IPS DF 4.7 (cell line): Measurements from ENCODE around the gene SETD5.

Source experiments
- DNase-seq: peaks from one replicate; pipeline ENCODE4 v3.0.0-alpha.2; 2013; ENCODE audit warnings: low spot score; ENCODE audit errors: extremely low read depth

The SETD5 gene

GRCh38 chr3:9397332-9397905 is at the start of gene SETD5:
Gene SETD5 (plus strand): TSS chr3:9397615. CDS start chr3:9428939, 31,324 bp downstream.
- peak; percentile 62 for DNase-seq

GRCh38 chr3:9347887-9348286 is 49.5 kb upstream of the SETD5 start:
- DNase-seq: no peak

GRCh38 chr3:9349321-9350117 is 47.9 kb upstream of the SETD5 start:
- no peak for DNase-seq

GRCh38 chr3:9351709-9352126 is 45.7 kb upstream of the SETD5 start:
- DNase-seq: peak; percentile 81

- DNase-seq: peak; percentile 49
Measured at GRCh38 chr3:9352917-9353752, 44.3 kb upstream of the SETD5 start.

GRCh38 chr3:9361691-9362388 is 35.6 kb upstream of the SETD5 start:
- DNase-seq: no peak

- peak; percentile 49 for DNase-seq
Measured at GRCh38 chr3:9362731-9363530, 34.5 kb upstream of the SETD5 start, which contains the start of gene THUMPD3. Gene THUMPD3 (plus strand): TSS chr3:9363054. CDS start chr3:9365069, 2,015 bp downstream.

- DNase-seq: no peak
Measured at GRCh38 chr3:9369508-9369907, 27.9 kb upstream of the SETD5 start.

GRCh38 chr3:9373465-9373864 is 23.9 kb upstream of the SETD5 start:
- DNase-seq: no peak

- DNase-seq: no peak
Measured at GRCh38 chr3:9377981-9378380, 19.4 kb upstream of the SETD5 start.

- no peak for DNase-seq
Measured at GRCh38 chr3:9379327-9379726, 18.1 kb upstream of the SETD5 start.

- DNase-seq: no peak
Measured at GRCh38 chr3:9380014-9380413, 17.4 kb upstream of the SETD5 start.

- no peak for DNase-seq
Measured at GRCh38 chr3:9384141-9384828, 13.1 kb upstream of the SETD5 start.

GRCh38 chr3:9385187-9386077 is 12.0 kb upstream of the SETD5 start:
- DNase-seq: no peak

GRCh38 chr3:9386078-9386459 is 11.3 kb upstream of the SETD5 start:
- no peak for DNase-seq

- no peak for DNase-seq
Measured at GRCh38 chr3:9386501-9387321, 10.7 kb upstream of the SETD5 start.

GRCh38 chr3:9387322-9387655 is 10.1 kb upstream of the SETD5 start:
- DNase-seq: no peak

- no peak for DNase-seq
Measured at GRCh38 chr3:9388142-9388541, 9.3 kb upstream of the SETD5 start.
